ENCODE data around the gene METTL21A.

The METTL21A gene

DNA sequence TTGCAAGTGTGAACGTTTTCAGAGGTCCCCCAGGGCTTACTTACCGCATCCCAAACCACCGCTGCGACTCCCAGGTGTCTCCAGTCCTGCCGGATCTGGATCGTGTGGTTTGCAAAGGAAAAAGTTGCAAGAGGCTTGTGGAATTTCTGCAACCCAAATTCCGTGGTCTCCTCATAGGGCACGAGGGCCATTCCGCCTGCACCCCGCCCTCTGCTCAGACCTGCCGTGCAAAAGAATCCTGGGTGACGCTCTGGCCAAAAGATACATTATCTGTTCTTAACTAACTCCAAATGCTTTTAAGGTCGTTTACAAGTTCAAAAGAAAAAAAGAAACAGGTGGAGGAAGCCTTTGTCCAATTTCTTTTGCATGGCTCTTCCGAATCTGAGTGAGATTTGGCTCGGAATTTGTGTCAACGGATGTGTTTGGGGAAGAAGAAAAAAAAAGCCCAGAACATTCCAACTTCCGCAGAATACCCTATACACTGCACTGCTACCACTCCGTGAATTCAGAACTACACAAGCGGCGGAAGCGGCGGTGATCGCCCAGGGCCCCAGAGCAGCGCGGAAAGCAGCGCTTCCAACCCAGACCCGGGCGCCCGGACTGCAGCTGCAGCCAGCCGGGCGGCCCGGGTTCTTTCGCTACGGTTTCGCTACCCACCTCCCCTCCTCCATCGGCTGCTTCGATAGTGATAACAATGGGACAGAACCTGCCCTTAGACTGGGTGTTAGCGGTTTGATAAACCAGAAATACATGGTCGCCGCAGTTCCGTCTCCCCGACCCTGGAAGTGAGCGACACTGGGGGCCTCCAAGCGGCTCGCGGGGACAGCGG lies 795 bp downstream of the METTL21A start:
- H3K4me3 ChIP-seq (ENCODE audit: low read length), result peak overlapping the region; percentile 82
- TF ChIP-seq, protein P1, sequence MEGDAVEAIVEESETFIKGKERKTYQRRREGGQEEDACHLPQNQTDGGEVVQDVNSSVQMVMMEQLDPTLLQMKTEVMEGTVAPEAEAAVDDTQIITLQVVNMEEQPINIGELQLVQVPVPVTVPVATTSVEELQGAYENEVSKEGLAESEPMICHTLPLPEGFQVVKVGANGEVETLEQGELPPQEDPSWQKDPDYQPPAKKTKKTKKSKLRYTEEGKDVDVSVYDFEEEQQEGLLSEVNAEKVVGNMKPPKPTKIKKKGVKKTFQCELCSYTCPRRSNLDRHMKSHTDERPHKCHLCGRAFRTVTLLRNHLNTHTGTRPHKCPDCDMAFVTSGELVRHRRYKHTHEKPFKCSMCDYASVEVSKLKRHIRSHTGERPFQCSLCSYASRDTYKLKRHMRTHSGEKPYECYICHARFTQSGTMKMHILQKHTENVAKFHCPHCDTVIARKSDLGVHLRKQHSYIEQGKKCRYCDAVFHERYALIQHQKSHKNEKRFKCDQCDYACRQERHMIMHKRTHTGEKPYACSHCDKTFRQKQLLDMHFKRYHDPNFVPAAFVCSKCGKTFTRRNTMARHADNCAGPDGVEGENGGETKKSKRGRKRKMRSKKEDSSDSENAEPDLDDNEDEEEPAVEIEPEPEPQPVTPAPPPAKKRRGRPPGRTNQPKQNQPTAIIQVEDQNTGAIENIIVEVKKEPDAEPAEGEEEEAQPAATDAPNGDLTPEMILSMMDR (IDR thresholded peaks at IDR 0.05; ENCODE audit: insufficient read depth, low read depth, low read length, missing control alignments), result no peak
- peak; percentile 65 for DNase-seq (ENCODE audit: low read depth)

DNA sequence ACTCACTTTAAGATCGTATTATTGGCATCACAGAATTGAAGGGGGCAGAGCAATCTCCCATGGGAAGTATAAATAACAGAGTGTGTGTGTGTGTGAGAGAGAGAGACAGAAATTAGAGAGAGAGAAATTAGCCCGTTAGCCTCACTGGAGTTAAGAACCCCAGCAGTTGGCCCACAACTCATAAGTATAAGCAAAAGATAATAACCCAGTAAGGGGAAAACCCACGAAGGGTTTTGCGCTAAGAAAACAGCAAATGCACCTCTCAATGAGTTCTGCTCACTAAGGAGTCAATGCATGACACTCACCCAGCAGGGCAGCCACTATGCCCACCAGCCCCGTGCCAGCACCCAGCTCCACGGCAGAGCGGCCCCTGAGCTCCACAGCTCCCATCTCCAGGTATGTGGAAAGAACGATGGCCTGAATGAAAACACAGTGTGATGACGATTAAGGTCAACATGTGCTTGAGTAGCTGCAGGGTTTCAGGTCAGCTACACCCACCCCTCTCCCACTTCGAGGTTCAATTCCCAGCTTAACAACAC lies 3.6 kb downstream of the METTL21A start:
- DNase-seq (ENCODE audit: low read depth), result no peak
- H3K4me3 ChIP-seq (ENCODE audit: low read length), result no peak overlapping the region
- TF ChIP-seq, protein P1 (IDR thresholded peaks at IDR 0.05; ENCODE audit: insufficient read depth, low read depth, low read length, missing control alignments), result no peak

DNA sequence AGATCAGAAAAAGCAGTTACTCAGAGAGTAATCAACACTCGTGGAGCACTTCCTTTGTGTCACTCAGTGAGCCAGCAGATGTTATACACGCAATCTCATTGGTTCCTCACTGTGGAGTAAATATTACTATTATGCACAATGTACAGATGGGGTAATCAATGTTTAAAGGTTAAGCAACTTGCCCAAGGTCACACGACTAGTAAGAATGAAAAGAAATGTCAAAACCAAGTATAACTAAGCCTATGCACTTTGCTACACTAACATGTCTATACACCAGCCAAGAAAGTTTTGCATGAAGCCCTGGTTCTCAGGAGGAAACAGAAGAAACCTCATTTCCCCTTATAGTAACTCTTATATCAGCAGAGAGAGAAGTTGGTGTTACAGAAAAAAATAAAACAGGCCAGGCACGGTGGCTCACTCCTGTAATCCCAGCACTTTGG lies 5.4 kb downstream of the METTL21A start:
- TF ChIP-seq, protein P1 (IDR thresholded peaks at IDR 0.05; ENCODE audit: insufficient read depth, low read depth, low read length, missing control alignments), result no peak
- DNase-seq (ENCODE audit: low read depth), result no peak
- no peak overlapping the region for H3K4me3 ChIP-seq (ENCODE audit: low read length)

DNA sequence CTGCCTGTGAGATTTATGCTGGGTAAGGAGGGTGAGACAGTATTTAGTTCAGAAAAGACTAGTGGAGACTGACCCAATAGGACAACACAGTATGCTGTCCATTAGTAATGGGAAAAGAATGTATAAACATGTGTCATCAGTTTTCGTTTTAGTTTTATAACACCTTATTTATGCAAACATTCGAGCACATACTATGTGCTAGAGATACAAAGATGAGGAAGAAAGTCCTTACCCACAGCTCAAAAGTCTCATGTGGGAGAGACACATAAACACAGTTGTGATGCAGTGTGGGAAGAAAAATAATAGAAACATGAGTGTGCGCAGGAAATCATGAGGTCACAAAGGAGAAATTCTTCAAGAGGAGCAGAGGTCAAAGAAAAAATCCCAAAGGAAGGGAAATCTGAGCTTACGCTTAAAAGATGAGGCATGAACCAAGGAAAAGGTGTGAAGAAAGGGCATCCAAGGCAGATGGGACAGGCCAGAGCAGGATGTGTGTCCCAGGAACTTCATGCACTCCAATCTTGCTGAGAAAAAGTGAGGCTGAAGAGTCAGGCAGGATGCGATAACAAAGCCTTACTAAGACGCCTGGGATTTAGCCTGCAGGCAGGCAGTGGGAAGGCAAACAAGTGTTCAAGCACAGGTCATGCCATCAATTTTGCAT lies 8.1 kb downstream of the METTL21A start:
- H3K4me3 ChIP-seq (ENCODE audit: low read length), result no peak overlapping the region
- peak; percentile 87 for DNase-seq (ENCODE audit: low read depth)
- TF ChIP-seq, protein P1 (IDR thresholded peaks at IDR 0.05; ENCODE audit: insufficient read depth, low read depth, low read length, missing control alignments), result no peak

DNA sequence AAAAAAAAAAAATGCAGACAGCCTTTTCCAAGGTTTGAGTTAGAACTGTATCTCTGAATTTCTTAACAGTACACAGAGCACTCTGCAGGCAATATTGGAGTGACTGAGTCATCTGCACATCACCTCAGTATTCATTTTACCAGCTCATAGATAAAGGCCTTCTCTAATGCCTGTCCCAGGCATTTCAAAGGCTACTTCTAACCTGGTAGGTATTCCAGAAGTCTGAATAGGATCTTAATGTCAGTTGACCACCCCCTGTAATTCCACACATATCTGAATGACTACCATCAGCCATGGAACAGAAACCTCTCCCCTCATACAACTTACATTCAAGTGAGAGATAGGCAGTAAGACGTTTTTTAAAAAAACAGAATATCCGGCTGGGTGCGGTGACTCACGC lies 9.0 kb downstream of the METTL21A start:
- TF ChIP-seq, protein P1 (IDR thresholded peaks at IDR 0.05; ENCODE audit: insufficient read depth, low read depth, low read length, missing control alignments), result no peak
- peak; percentile 78 for DNase-seq (ENCODE audit: low read depth)
- H3K4me3 ChIP-seq (ENCODE audit: low read length), result no peak overlapping the region

DNA sequence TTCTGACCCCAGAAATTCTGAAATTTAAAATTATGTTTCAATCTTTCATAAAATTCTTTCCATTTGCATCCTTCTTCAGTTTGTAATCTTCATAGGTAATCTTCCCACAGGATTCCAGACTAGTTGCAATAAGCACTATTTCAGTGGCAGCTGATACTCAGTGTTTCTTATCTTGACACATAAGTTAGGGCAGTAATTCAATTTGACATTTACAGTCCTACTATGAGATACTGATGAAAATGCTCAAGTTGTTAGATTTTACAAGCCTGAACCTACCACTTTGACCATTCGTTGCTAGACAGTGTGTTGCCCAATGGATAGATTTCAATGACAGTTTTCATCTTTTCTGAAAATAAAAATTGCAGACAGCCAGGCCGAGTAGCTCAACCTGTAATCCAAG lies 10.4 kb downstream of the METTL21A start:
- TF ChIP-seq, protein P1 (IDR thresholded peaks at IDR 0.05; ENCODE audit: insufficient read depth, low read depth, low read length, missing control alignments), result no peak
- no peak for DNase-seq (ENCODE audit: low read depth)
- no peak overlapping the region for H3K4me3 ChIP-seq (ENCODE audit: low read length)

All from epithelial cell of esophagus (primary cell).